Measurements from ENCODE around the gene RAB6B.

GRCh38 chr3:133799794-133800585 lies 95.7 kb downstream of the RAB6B start:
- TF ChIP-seq CTCF (conservative IDR thresholded peaks at IDR 0.05; ENCODE audit: low read depth in 2 of 2): no peak
- TF ChIP-seq, protein P1, sequence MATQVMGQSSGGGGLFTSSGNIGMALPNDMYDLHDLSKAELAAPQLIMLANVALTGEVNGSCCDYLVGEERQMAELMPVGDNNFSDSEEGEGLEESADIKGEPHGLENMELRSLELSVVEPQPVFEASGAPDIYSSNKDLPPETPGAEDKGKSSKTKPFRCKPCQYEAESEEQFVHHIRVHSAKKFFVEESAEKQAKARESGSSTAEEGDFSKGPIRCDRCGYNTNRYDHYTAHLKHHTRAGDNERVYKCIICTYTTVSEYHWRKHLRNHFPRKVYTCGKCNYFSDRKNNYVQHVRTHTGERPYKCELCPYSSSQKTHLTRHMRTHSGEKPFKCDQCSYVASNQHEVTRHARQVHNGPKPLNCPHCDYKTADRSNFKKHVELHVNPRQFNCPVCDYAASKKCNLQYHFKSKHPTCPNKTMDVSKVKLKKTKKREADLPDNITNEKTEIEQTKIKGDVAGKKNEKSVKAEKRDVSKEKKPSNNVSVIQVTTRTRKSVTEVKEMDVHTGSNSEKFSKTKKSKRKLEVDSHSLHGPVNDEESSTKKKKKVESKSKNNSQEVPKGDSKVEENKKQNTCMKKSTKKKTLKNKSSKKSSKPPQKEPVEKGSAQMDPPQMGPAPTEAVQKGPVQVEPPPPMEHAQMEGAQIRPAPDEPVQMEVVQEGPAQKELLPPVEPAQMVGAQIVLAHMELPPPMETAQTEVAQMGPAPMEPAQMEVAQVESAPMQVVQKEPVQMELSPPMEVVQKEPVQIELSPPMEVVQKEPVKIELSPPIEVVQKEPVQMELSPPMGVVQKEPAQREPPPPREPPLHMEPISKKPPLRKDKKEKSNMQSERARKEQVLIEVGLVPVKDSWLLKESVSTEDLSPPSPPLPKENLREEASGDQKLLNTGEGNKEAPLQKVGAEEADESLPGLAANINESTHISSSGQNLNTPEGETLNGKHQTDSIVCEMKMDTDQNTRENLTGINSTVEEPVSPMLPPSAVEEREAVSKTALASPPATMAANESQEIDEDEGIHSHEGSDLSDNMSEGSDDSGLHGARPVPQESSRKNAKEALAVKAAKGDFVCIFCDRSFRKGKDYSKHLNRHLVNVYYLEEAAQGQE (IDR thresholded peaks at IDR 0.05; ENCODE audit: unreplicated experiment): no peak
- TF ChIP-seq EZH2 (IDR thresholded peaks at IDR 0.05; ENCODE audit: low read depth, unreplicated experiment): no peak
- TF ChIP-seq POLR2AphosphoS5 (IDR thresholded peaks at IDR 0.05; ENCODE audit: low read depth): no peak
- TF ChIP-seq CREB1 (CRISPR knock-in tag; IDR thresholded peaks at IDR 0.05; ENCODE audit: low read depth): no peak
